Liver (tissue), 9 donors: ENCODE measurements around the gene MGAT4C. TPM values are rescaled to one million over a fixed set of nuclear protein-coding genes. Genes with fewer than 3 reads are reported as not detected.

Source experiments
- DNase-seq: peaks from one replicate; pipeline ENCODE4 v3.0.0-alpha.2; 2017; ENCODE audit warnings: low spot score
- H3K27ac ChIP-seq, 2 donors: one replicate each; pipeline ENCODE4 v1.7.0; 2013; ENCODE audit warnings: inconsistent platforms in 2 of 2, low read length in 2 of 2, control low read depth in 1 of 2, low read depth in 1 of 2, mild to moderate bottlenecking in 1 of 2
- H3K27me3 ChIP-seq, 4 donors: one replicate each; pipeline versions ENCODE4 v1.6.1 to v1.7.0; 2013; ENCODE audit warnings: low read length in 3 of 4, inconsistent platforms in 1 of 4, mild to moderate bottlenecking in 1 of 4, moderate library complexity in 1 of 4; ENCODE audit not compliant: control insufficient read depth in 4 of 4, insufficient read depth in 4 of 4
- H3K36me3 ChIP-seq, 4 donors: one replicate each; pipeline versions ENCODE4 v1.6.1 to v1.7.0; 2013; ENCODE audit warnings: low read length in 3 of 4, mild to moderate bottlenecking in 3 of 4, low read depth in 1 of 4, moderate library complexity in 1 of 4; ENCODE audit not compliant: control insufficient read depth in 4 of 4, insufficient read depth in 3 of 4
- H3K4me1 ChIP-seq, 4 donors: one replicate each; pipeline versions ENCODE4 v1.6.1 to v1.7.0; 2013; ENCODE audit warnings: low read length in 3 of 4, mild to moderate bottlenecking in 3 of 4, moderate library complexity in 1 of 4; ENCODE audit not compliant: control insufficient read depth in 4 of 4, insufficient read depth in 4 of 4
- H3K4me3 ChIP-seq, 3 donors: one replicate each; pipeline versions ENCODE4 v1.6.1 to v1.7.0; 2013; ENCODE audit warnings: low read length in 3 of 3, control low read depth in 1 of 3, low read depth in 1 of 3, mild to moderate bottlenecking in 1 of 3
- H3K9ac ChIP-seq, 2 donors: one replicate each; pipeline ENCODE4 v1.7.0; 2013; ENCODE audit warnings: low read length in 2 of 2, mild to moderate bottlenecking in 2 of 2, moderate library complexity in 2 of 2, control low read depth in 1 of 2, low read depth in 1 of 2
- H3K9me3 ChIP-seq, 4 donors: one replicate each; pipeline versions ENCODE4 v1.6.1 to v1.7.0; 2013; ENCODE audit warnings: low read length in 3 of 4; ENCODE audit not compliant: control insufficient read depth in 4 of 4
- ATF3 ChIP-seq: IDR thresholded peaks from 2 replicates; pipeline ENCODE4 v1.6.1; 2016; ENCODE audit warnings: antibody characterized with exemption
- EGR1 ChIP-seq, 2 donors: IDR thresholded peaks; 2 replicates each; pipeline ENCODE4 v1.6.1; 2016 to 2018; ENCODE audit warnings: antibody characterized with exemption in 2 of 2, low read depth in 2 of 2
- FOXA1 ChIP-seq: IDR thresholded peaks from 2 replicates; pipeline ENCODE4 v1.6.1; 2016; ENCODE audit warnings: antibody characterized with exemption
- FOXA2 ChIP-seq: IDR thresholded peaks from 2 replicates; pipeline ENCODE4 v1.6.1; 2016; ENCODE audit warnings: antibody characterized with exemption
- GABPA ChIP-seq, 2 donors: IDR thresholded peaks in 1 of 2; conservative IDR thresholded peaks in 1 of 2; 2 replicates each; pipeline ENCODE4 v1.6.1; 2016; ENCODE audit warnings: antibody characterized with exemption in 2 of 2, mild to moderate bottlenecking in 1 of 2, moderate library complexity in 1 of 2
- HNF4A ChIP-seq, 2 donors: conservative IDR thresholded peaks; 2 replicates each; pipeline ENCODE4 v1.6.1; 2016; ENCODE audit warnings: antibody characterized with exemption in 2 of 2, mild to moderate bottlenecking in 2 of 2
- HNF4G ChIP-seq: IDR thresholded peaks from 2 replicates; pipeline ENCODE4 v1.6.1; 2016; ENCODE audit warnings: antibody characterized with exemption
- JUND ChIP-seq, 2 donors: IDR thresholded peaks; 2 replicates each; pipeline ENCODE4 v1.6.1; 2016; ENCODE audit warnings: antibody characterized with exemption in 2 of 2
- MAX ChIP-seq: IDR thresholded peaks from 2 replicates; pipeline ENCODE4 v1.6.1; 2016; ENCODE audit warnings: antibody characterized with exemption
- NR2F2 ChIP-seq: IDR thresholded peaks from 2 replicates; pipeline ENCODE4 v1.6.1; 2016; ENCODE audit warnings: antibody characterized with exemption
- RAD21 ChIP-seq, 2 donors: IDR thresholded peaks; 2 replicates each; pipeline ENCODE4 v1.6.1; 2016; ENCODE audit warnings: antibody characterized with exemption in 2 of 2, mild to moderate bottlenecking in 2 of 2
- RXRA ChIP-seq, 2 donors: IDR thresholded peaks; 2 replicates each; pipeline ENCODE4 v1.6.1; 2017 to 2018; ENCODE audit warnings: antibody characterized with exemption in 2 of 2, mild to moderate bottlenecking in 1 of 2
- SP1 ChIP-seq: IDR thresholded peaks from 2 replicates; pipeline ENCODE4 v1.6.1; 2018; ENCODE audit warnings: antibody characterized with exemption, mild to moderate bottlenecking
- TAF1 ChIP-seq: conservative IDR thresholded peaks from 2 replicates; pipeline ENCODE4 v1.6.1; 2016; ENCODE audit warnings: antibody characterized with exemption, mild to moderate bottlenecking
- YY1 ChIP-seq: IDR thresholded peaks from 2 replicates; pipeline ENCODE4 v1.6.1; 2016; ENCODE audit warnings: antibody characterized with exemption, mild to moderate bottlenecking
- polyA plus RNA-seq, 2 donors: library from polyadenylated mRNA; stranded (reverse) in 1 of 2; unstranded in 1 of 2; fragments of 200-250 nt in 1 of 2; fragments of >200 nt in 1 of 2; fragmentation: Nextera tagmentation in 1 of 2; extraction: Ambion mirVana in 1 of 2; gene quantifications; one replicate each; pipeline versions ENCODE4 v1.2.1 to v1.2.3, GENCODE V29; 2013 to 2015
- total RNA-seq, 2 donors: library from RNA; depleted of rRNA; stranded (reverse); fragments of >200 nt; gene quantifications; one replicate each; pipeline ENCODE4 v1.2.3, GENCODE V29; 2014
- TF ChIP-seq, protein P1 (sequence below): IDR thresholded peaks from 2 replicates; pipeline ENCODE4 v1.6.1; 2016; ENCODE audit warnings: antibody characterized with exemption, mild to moderate bottlenecking
- TF ChIP-seq, protein P2 (sequence below): IDR thresholded peaks from 2 replicates; pipeline ENCODE4 v1.6.1; 2016; ENCODE audit warnings: antibody characterized with exemption
- TF ChIP-seq, protein P3 (sequence below): fragments of 150-350 bp; IDR thresholded peaks from 2 replicates; pipeline ENCODE4 v1.5.1; 2017; ENCODE audit warnings: improper control_type of control experiment, low read depth, low read length; ENCODE audit not compliant: missing input control
- donor health status: healthy.
- donor health status: healthy.
- donor health status: healthy.
- donor health status: healthy.
- donor health status: healthy.

MGAT4C gene
- total and polyA plus RNA-seq, 4 donors, result 0.02 to 0.65 (median 0.09) TPM

DNA sequence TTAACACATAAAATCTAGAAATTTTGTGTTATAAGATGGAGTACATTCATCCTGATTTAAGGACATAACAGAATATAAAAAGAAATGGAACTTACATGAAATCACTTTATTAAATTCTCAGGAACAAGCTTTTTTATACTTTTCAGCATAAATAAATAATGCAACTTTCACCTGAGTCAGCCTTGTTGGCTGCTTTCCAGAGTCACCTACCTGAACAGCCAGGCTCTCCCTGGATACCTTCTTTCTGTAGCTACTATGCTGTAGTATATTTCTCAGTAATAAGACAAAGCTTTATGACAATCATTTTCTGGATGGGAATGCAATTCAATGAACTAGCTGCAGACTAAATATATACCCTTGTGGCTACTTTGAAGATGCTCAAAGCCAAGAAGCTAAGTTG lies 270.2 kb downstream of the MGAT4C start:
- no peak overlapping the region for H3K27ac ChIP-seq
- H3K4me1 ChIP-seq, result no peaks in the 10 kb centered on the region
- no peak overlapping the region for H3K4me3 ChIP-seq
- H3K9ac ChIP-seq, result no peak overlapping the region
- DNase-seq, result no peak
- H3K27me3 ChIP-seq, result no peaks in the 10 kb centered on the region
- no peaks in the 10 kb centered on the region for H3K36me3 ChIP-seq
- TF ChIP-seq YY1 (no peak), RAD21 (IDR thresholded peaks at IDR 0.05) (no peak), EGR1 (IDR thresholded peaks at IDR 0.05; ENCODE audit: low read depth in 2 of 2) (no peak), HNF4A (conservative IDR thresholded peaks at IDR 0.05) (no peak), SP1 (no peak), MAX (no peak), RXRA (IDR thresholded peaks at IDR 0.05) (no peak), ATF3 (no peak), FOXA1 (no peak), TAF1 (no peak), NR2F2 (no peak), FOXA2 (no peak), GABPA (IDR thresholded peaks at IDR 0.05 in 1 of 2, conservative IDR thresholded peaks at IDR 0.05 in 1 of 2) (no peak), JUND (IDR thresholded peaks at IDR 0.05) (no peak), HNF4G (no peak)
- TF ChIP-seq, protein P1, sequence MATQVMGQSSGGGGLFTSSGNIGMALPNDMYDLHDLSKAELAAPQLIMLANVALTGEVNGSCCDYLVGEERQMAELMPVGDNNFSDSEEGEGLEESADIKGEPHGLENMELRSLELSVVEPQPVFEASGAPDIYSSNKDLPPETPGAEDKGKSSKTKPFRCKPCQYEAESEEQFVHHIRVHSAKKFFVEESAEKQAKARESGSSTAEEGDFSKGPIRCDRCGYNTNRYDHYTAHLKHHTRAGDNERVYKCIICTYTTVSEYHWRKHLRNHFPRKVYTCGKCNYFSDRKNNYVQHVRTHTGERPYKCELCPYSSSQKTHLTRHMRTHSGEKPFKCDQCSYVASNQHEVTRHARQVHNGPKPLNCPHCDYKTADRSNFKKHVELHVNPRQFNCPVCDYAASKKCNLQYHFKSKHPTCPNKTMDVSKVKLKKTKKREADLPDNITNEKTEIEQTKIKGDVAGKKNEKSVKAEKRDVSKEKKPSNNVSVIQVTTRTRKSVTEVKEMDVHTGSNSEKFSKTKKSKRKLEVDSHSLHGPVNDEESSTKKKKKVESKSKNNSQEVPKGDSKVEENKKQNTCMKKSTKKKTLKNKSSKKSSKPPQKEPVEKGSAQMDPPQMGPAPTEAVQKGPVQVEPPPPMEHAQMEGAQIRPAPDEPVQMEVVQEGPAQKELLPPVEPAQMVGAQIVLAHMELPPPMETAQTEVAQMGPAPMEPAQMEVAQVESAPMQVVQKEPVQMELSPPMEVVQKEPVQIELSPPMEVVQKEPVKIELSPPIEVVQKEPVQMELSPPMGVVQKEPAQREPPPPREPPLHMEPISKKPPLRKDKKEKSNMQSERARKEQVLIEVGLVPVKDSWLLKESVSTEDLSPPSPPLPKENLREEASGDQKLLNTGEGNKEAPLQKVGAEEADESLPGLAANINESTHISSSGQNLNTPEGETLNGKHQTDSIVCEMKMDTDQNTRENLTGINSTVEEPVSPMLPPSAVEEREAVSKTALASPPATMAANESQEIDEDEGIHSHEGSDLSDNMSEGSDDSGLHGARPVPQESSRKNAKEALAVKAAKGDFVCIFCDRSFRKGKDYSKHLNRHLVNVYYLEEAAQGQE, result no peak
- TF ChIP-seq, protein P2, sequence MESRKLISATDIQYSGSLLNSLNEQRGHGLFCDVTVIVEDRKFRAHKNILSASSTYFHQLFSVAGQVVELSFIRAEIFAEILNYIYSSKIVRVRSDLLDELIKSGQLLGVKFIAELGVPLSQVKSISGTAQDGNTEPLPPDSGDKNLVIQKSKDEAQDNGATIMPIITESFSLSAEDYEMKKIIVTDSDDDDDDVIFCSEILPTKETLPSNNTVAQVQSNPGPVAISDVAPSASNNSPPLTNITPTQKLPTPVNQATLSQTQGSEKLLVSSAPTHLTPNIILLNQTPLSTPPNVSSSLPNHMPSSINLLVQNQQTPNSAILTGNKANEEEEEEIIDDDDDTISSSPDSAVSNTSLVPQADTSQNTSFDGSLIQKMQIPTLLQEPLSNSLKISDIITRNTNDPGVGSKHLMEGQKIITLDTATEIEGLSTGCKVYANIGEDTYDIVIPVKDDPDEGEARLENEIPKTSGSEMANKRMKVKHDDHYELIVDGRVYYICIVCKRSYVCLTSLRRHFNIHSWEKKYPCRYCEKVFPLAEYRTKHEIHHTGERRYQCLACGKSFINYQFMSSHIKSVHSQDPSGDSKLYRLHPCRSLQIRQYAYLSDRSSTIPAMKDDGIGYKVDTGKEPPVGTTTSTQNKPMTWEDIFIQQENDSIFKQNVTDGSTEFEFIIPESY, result no peak
- TF ChIP-seq, protein P3, sequence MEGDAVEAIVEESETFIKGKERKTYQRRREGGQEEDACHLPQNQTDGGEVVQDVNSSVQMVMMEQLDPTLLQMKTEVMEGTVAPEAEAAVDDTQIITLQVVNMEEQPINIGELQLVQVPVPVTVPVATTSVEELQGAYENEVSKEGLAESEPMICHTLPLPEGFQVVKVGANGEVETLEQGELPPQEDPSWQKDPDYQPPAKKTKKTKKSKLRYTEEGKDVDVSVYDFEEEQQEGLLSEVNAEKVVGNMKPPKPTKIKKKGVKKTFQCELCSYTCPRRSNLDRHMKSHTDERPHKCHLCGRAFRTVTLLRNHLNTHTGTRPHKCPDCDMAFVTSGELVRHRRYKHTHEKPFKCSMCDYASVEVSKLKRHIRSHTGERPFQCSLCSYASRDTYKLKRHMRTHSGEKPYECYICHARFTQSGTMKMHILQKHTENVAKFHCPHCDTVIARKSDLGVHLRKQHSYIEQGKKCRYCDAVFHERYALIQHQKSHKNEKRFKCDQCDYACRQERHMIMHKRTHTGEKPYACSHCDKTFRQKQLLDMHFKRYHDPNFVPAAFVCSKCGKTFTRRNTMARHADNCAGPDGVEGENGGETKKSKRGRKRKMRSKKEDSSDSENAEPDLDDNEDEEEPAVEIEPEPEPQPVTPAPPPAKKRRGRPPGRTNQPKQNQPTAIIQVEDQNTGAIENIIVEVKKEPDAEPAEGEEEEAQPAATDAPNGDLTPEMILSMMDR, result no peak
- no peaks in the 10 kb centered on the region for H3K9me3 ChIP-seq
